GM13977 (cell line): ENCODE data around the gene ATG10.

Source experiments
- DNase-seq: peaks from one replicate; pipeline ENCODE4 v3.0.0; 2012; ENCODE audit warnings: low spot score
- in situ Hi-C: fragments of 300-500 bp; cut with MboI; formaldehyde crosslinking; loops from one replicate; pipeline ENCODE4 v1.12.0; 2022; ENCODE audit warnings: low sequenced_read_pairs, low pct_unique_long_range_greater_than_20kb, mixed read lengths, inconsistent platforms; ENCODE audit not compliant: unreplicated experiment
- TF ChIP-seq, protein P1 (sequence below): IDR thresholded peaks from 2 replicates; pipeline ENCODE4 v1.5.1; 2012; ENCODE audit warnings: mild to moderate bottlenecking, control low read depth; ENCODE audit not compliant: insufficient read depth; ENCODE audit errors: extremely low read depth, missing control alignments

Gene ATG10

GRCh38 chr5:82197550-82197949 is 225.7 kb downstream of the ATG10 start:
- in situ Hi-C loops, result no loop called here
- no peak for DNase-seq
- TF ChIP-seq, protein P1, sequence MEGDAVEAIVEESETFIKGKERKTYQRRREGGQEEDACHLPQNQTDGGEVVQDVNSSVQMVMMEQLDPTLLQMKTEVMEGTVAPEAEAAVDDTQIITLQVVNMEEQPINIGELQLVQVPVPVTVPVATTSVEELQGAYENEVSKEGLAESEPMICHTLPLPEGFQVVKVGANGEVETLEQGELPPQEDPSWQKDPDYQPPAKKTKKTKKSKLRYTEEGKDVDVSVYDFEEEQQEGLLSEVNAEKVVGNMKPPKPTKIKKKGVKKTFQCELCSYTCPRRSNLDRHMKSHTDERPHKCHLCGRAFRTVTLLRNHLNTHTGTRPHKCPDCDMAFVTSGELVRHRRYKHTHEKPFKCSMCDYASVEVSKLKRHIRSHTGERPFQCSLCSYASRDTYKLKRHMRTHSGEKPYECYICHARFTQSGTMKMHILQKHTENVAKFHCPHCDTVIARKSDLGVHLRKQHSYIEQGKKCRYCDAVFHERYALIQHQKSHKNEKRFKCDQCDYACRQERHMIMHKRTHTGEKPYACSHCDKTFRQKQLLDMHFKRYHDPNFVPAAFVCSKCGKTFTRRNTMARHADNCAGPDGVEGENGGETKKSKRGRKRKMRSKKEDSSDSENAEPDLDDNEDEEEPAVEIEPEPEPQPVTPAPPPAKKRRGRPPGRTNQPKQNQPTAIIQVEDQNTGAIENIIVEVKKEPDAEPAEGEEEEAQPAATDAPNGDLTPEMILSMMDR, result no peak

- DNase-seq, result no peak
- TF ChIP-seq, protein P1, result no peak
- in situ Hi-C loops, result no loop called here
These were observed 232.7 kb downstream of the ATG10 start for GRCh38 chr5:82204567-82204966.

DNA sequence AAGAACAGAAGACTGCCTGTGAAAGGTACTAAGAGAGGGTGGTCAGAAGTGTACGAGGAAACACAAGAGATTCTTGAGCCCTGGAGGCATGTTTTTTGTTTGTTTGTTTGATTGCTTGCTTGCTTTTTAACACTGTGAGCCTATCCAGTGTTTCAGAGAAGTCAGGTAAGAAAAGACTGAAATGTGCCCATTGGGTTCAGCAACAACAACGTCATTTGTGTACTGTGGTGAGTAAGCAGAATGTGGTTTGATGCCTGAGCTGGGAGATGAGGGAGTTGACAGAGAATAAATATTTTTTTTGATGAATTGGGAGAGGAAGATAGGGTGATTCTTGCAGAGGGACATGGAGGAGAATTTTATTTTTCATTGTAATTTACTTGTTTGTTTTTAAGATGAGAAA is 233.2 kb downstream of the ATG10 start:
- DNase-seq, result no peak
- TF ChIP-seq, protein P1, result no peak
- in situ Hi-C loops, result no loop called here

- in situ Hi-C loops, result no loop called here
- DNase-seq, result no peak
- TF ChIP-seq, protein P1, result no peak
These were observed 236.5 kb downstream of the ATG10 start for GRCh38 chr5:82208371-82208770.

- TF ChIP-seq, protein P1, result no peak
- DNase-seq, result no peak
- in situ Hi-C loops, result no loop called here
These were observed 240.2 kb downstream of the ATG10 start for GRCh38 chr5:82211855-82212572.

GRCh38 chr5:82217917-82218316 is 246.1 kb downstream of the ATG10 start:
- no peak for DNase-seq
- TF ChIP-seq, protein P1, result no peak
- in situ Hi-C loops, result no loop called here
